ENCODE data around the gene C11orf21.

The C11orf21 gene

GRCh38 chr11:2320568-2321310, 19.0 kb upstream of the C11orf21 start:
- no peak overlapping the region for H3K27ac ChIP-seq (ENCODE audit: low read depth, low read length)
- no peak overlapping the region for H3K9ac ChIP-seq (ENCODE audit: low read length)
- H3K4me1 ChIP-seq (ENCODE audit: insufficient read depth, low read length) = peaks cover under 1% of the 10 kb centered on the region
- no peaks in the 10 kb centered on the region for H3K9me3 ChIP-seq (ENCODE audit: low read length)
- H3K27me3 ChIP-seq (ENCODE audit: control insufficient read depth in 1 of 2, insufficient read depth in 2 of 2, low read length in 2 of 2) = no peaks in the 10 kb centered on the region
- no peak overlapping the region for H3K4me3 ChIP-seq (ENCODE audit: low read depth in 1 of 2, low read length in 2 of 2)
- no peaks in the 10 kb centered on the region for H3K36me3 ChIP-seq (ENCODE audit: insufficient read depth, low read length)

- no peak overlapping the region for H3K27ac ChIP-seq (ENCODE audit: low read depth, low read length)
- no peak overlapping the region for H3K4me3 ChIP-seq (ENCODE audit: low read depth in 1 of 2, low read length in 2 of 2)
- H3K9ac ChIP-seq (ENCODE audit: low read length) = no peak overlapping the region
- H3K9me3 ChIP-seq (ENCODE audit: low read length) = no peaks in the 10 kb centered on the region
- no peaks in the 10 kb centered on the region for H3K36me3 ChIP-seq (ENCODE audit: insufficient read depth, low read length)
- peaks cover 7% of the 10 kb centered on the region for H3K4me1 ChIP-seq (ENCODE audit: insufficient read depth, low read length)
- H3K27me3 ChIP-seq (ENCODE audit: control insufficient read depth in 1 of 2, insufficient read depth in 2 of 2, low read length in 2 of 2) = no peaks in the 10 kb centered on the region
Observed at GRCh38 chr11:2319791-2320472, 18.2 kb upstream of the C11orf21 start.

GRCh38 chr11:2318707-2319106, 17.0 kb upstream of the C11orf21 start:
- Histone ChIP-seq H3K36me3 (ENCODE audit: insufficient read depth, low read length) (no peaks in the 10 kb centered on the region), H3K9ac (ENCODE audit: low read length) (no peak overlapping the region), H3K27ac (ENCODE audit: low read depth, low read length) (no peak overlapping the region), H3K4me1 (ENCODE audit: insufficient read depth, low read length) (peaks cover 18% of the 10 kb centered on the region), H3K9me3 (ENCODE audit: low read length) (no peaks in the 10 kb centered on the region), H3K27me3 (ENCODE audit: control insufficient read depth in 1 of 2, insufficient read depth in 2 of 2, low read length in 2 of 2) (no peaks in the 10 kb centered on the region), H3K4me3 (ENCODE audit: low read depth in 1 of 2, low read length in 2 of 2) (no peak overlapping the region)

GRCh38 chr11:2318123-2318522, 16.4 kb upstream of the C11orf21 start:
- Histone ChIP-seq H3K9me3 (ENCODE audit: low read length) (no peaks in the 10 kb centered on the region), H3K27me3 (ENCODE audit: control insufficient read depth in 1 of 2, insufficient read depth in 2 of 2, low read length in 2 of 2) (no peaks in the 10 kb centered on the region), H3K9ac (ENCODE audit: low read length) (no peak overlapping the region), H3K36me3 (ENCODE audit: insufficient read depth, low read length) (no peaks in the 10 kb centered on the region), H3K4me3 (ENCODE audit: low read depth in 1 of 2, low read length in 2 of 2) (no peak overlapping the region), H3K27ac (ENCODE audit: low read depth, low read length) (no peak overlapping the region), H3K4me1 (ENCODE audit: insufficient read depth, low read length) (peaks cover 23% of the 10 kb centered on the region)

GRCh38 chr11:2317354-2318050, 15.8 kb upstream of the C11orf21 start:
- peaks cover 30% of the 10 kb centered on the region for H3K4me1 ChIP-seq (ENCODE audit: insufficient read depth, low read length)
- no peaks in the 10 kb centered on the region for H3K9me3 ChIP-seq (ENCODE audit: low read length)
- no peaks in the 10 kb centered on the region for H3K36me3 ChIP-seq (ENCODE audit: insufficient read depth, low read length)
- no peak overlapping the region for H3K27ac ChIP-seq (ENCODE audit: low read depth, low read length)
- no peaks in the 10 kb centered on the region for H3K27me3 ChIP-seq (ENCODE audit: control insufficient read depth in 1 of 2, insufficient read depth in 2 of 2, low read length in 2 of 2)
- no peak overlapping the region for H3K9ac ChIP-seq (ENCODE audit: low read length)
- H3K4me3 ChIP-seq (ENCODE audit: low read depth in 1 of 2, low read length in 2 of 2) = no peak overlapping the region

GRCh38 chr11:2316963-2317244, 15.2 kb upstream of the C11orf21 start:
- no peaks in the 10 kb centered on the region for H3K27me3 ChIP-seq (ENCODE audit: control insufficient read depth in 1 of 2, insufficient read depth in 2 of 2, low read length in 2 of 2)
- no peaks in the 10 kb centered on the region for H3K36me3 ChIP-seq (ENCODE audit: insufficient read depth, low read length)
- no peak overlapping the region for H3K4me3 ChIP-seq (ENCODE audit: low read depth in 1 of 2, low read length in 2 of 2)
- no peaks in the 10 kb centered on the region for H3K9me3 ChIP-seq (ENCODE audit: low read length)
- H3K27ac ChIP-seq (ENCODE audit: low read depth, low read length) = no peak overlapping the region
- no peak overlapping the region for H3K9ac ChIP-seq (ENCODE audit: low read length)
- H3K4me1 ChIP-seq (ENCODE audit: insufficient read depth, low read length) = peaks cover 36% of the 10 kb centered on the region

GRCh38 chr11:2316169-2316962, 14.6 kb upstream of the C11orf21 start:
- Histone ChIP-seq H3K27me3 (ENCODE audit: control insufficient read depth in 1 of 2, insufficient read depth in 2 of 2, low read length in 2 of 2) (no peaks in the 10 kb centered on the region), H3K9ac (ENCODE audit: low read length) (no peak overlapping the region), H3K9me3 (ENCODE audit: low read length) (no peaks in the 10 kb centered on the region), H3K36me3 (ENCODE audit: insufficient read depth, low read length) (no peaks in the 10 kb centered on the region), H3K4me3 (ENCODE audit: low read depth in 1 of 2, low read length in 2 of 2) (no peak overlapping the region), H3K27ac (ENCODE audit: low read depth, low read length) (no peak overlapping the region), H3K4me1 (ENCODE audit: insufficient read depth, low read length) (peaks cover 41% of the 10 kb centered on the region)

GRCh38 chr11:2315395-2316168, 13.9 kb upstream of the C11orf21 start:
- Histone ChIP-seq H3K9me3 (ENCODE audit: low read length) (no peaks in the 10 kb centered on the region), H3K9ac (ENCODE audit: low read length) (no peak overlapping the region), H3K27ac (ENCODE audit: low read depth, low read length) (peak overlapping the region; percentile 80), H3K4me3 (ENCODE audit: low read depth in 1 of 2, low read length in 2 of 2) (peak overlapping the region in 1 of 2 donors; percentile 32), H3K36me3 (ENCODE audit: insufficient read depth, low read length) (no peaks in the 10 kb centered on the region), H3K27me3 (ENCODE audit: control insufficient read depth in 1 of 2, insufficient read depth in 2 of 2, low read length in 2 of 2) (no peaks in the 10 kb centered on the region), H3K4me1 (ENCODE audit: insufficient read depth, low read length) (peaks cover 45% of the 10 kb centered on the region)

GRCh38 chr11:2314525-2315394, 13.0 kb upstream of the C11orf21 start:
- peak overlapping the region; percentile 18 to 32 for H3K4me3 ChIP-seq (ENCODE audit: low read depth in 1 of 2, low read length in 2 of 2)
- H3K9ac ChIP-seq (ENCODE audit: low read length) = no peak overlapping the region

GRCh38 chr11:2314136-2314524, 12.4 kb upstream of the C11orf21 start:
- H3K27ac ChIP-seq (ENCODE audit: low read depth, low read length) = peak overlapping the region; percentile 85
- H3K4me3 ChIP-seq (ENCODE audit: low read depth in 1 of 2, low read length in 2 of 2) = no peak overlapping the region
- H3K27me3 ChIP-seq (ENCODE audit: control insufficient read depth in 1 of 2, insufficient read depth in 2 of 2, low read length in 2 of 2) = no peaks in the 10 kb centered on the region
- H3K36me3 ChIP-seq (ENCODE audit: insufficient read depth, low read length) = no peaks in the 10 kb centered on the region
- no peaks in the 10 kb centered on the region for H3K9me3 ChIP-seq (ENCODE audit: low read length)
- H3K9ac ChIP-seq (ENCODE audit: low read length) = no peak overlapping the region
- peaks cover 45% of the 10 kb centered on the region for H3K4me1 ChIP-seq (ENCODE audit: insufficient read depth, low read length)

More at GRCh38 chr11:2314525-2315394, 13.0 kb upstream of the C11orf21 start:
- Histone ChIP-seq H3K9me3 (ENCODE audit: low read length) (no peaks in the 10 kb centered on the region), H3K36me3 (ENCODE audit: insufficient read depth, low read length) (no peaks in the 10 kb centered on the region), H3K4me1 (ENCODE audit: insufficient read depth, low read length) (peaks cover 45% of the 10 kb centered on the region), H3K27ac (ENCODE audit: low read depth, low read length) (peak overlapping the region; percentile 85), H3K27me3 (ENCODE audit: control insufficient read depth in 1 of 2, insufficient read depth in 2 of 2, low read length in 2 of 2) (no peaks in the 10 kb centered on the region)
